Ishikawa (cell line): ENCODE results near the gene DNAI4.

Experiments
- CEBPB ChIP-seq: IDR thresholded peaks from 2 replicates; pipeline ENCODE4 v1.6.1; 2012
- CREB1 ChIP-seq: IDR thresholded peaks from 2 replicates; pipeline ENCODE4 v1.6.1; 2012; ENCODE audit warnings: low read depth
- EGR1 ChIP-seq: IDR thresholded peaks from 2 replicates; pipeline ENCODE4 v1.6.1; 2012
- EP300 ChIP-seq: IDR thresholded peaks from 2 replicates; pipeline ENCODE4 v1.6.1; 2012; ENCODE audit warnings: borderline replicate concordance
- FOXM1 ChIP-seq: IDR thresholded peaks from 2 replicates; pipeline ENCODE4 v1.6.1; 2012; ENCODE audit warnings: low read depth, borderline replicate concordance
- MAX ChIP-seq: IDR thresholded peaks from 2 replicates; pipeline ENCODE4 v1.6.1; 2012
- NFIC ChIP-seq: IDR thresholded peaks from 2 replicates; pipeline ENCODE4 v1.6.1; 2012
- RAD21 ChIP-seq: IDR thresholded peaks from 2 replicates; pipeline ENCODE4 v1.6.1; 2012; ENCODE audit warnings: low read depth
- TAF1 ChIP-seq: IDR thresholded peaks from 2 replicates; pipeline ENCODE4 v1.6.1; 2012; ENCODE audit warnings: low read depth, mild to moderate bottlenecking
- TCF12 ChIP-seq: IDR thresholded peaks from 2 replicates; pipeline ENCODE4 v1.6.1; 2012; ENCODE audit warnings: low read depth
- TEAD4 ChIP-seq: IDR thresholded peaks from 2 replicates; pipeline ENCODE4 v1.6.1; 2012
- USF1 ChIP-seq: IDR thresholded peaks from 2 replicates; pipeline ENCODE4 v1.6.1; 2012
- YY1 ChIP-seq: IDR thresholded peaks from 2 replicates; pipeline ENCODE4 v1.6.1; 2012; ENCODE audit warnings: low read depth
- ZBTB7A ChIP-seq: IDR thresholded peaks from 2 replicates; pipeline ENCODE4 v1.6.1; 2012; ENCODE audit warnings: low read depth
- TF ChIP-seq, protein P1 (sequence below): IDR thresholded peaks from 2 replicates; pipeline ENCODE4 v1.6.1; 2012; ENCODE audit warnings: low read depth, mild to moderate bottlenecking

The DNAI4 gene

DNA sequence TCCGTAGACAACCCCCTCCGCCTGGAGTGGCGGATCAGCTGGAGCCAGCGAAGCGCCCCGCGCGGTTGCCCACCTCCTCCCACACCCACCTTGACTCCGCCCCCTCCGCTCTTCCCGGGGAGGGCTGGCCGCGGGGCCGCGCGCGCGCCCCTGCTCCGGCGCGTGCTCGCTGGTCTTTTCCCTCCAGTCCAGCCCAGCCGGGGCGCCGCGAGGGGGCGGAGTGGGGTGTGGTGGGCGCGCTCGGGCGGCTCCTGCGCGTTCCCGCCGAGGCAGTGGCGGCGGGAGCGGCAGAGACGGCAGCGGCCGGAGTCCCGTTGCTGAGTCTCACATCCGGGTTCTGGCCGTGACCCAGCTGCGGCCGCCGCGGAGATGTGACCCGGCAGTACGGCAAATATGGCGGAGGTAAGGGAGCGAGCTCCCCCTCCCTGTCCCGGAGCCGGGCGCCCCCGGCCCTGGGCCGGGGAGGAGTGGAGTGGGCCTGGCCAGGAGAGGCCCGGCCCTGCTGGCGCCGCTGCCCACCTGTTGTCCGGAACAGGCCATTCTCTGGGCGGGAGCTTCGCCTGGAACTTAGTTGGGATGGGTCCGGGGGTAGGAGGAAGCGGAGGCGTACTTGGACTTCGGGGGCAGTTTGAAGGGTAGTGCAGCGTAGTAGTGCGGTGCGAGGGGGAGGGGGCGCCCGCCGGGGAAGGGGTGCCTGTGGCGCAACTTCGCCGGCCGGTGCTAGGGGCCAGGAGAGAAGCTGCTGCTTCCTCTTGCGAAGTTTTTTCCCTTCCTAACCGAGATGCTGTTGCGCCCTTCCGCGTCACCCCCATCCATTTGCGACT lies 5.6 kb upstream of the DNAI4 start:
- TF ChIP-seq ZBTB7A (peak; percentile 82), EP300 (no peak), CEBPB (no peak), TAF1 (0 out of 2 replicates have a peak, but pooled peaks have one; percentile 64), MAX (peak; percentile 37), YY1 (peak; percentile 81), CREB1 (no peak; the same call in 1 of the 2 replicates), TCF12 (peak; percentile 44; the same call in 1 of the 2 replicates), EGR1 (peak; percentile 76)

- no peak for TF ChIP-seq TEAD4
- TF ChIP-seq CREB1 = no peak
- TF ChIP-seq EP300 = no peak
- TF ChIP-seq CEBPB = 0 out of 2 replicates have a peak, but pooled peaks have one; percentile 19
- TF ChIP-seq EGR1 = no peak
Observed at GRCh38 chr1:66929691-66929998, 5.0 kb upstream of the DNAI4 start.

- TF ChIP-seq YY1 = no peak
- TF ChIP-seq CREB1 = no peak
- no peak for TF ChIP-seq FOXM1
- TF ChIP-seq NFIC = no peak
- no peak for TF ChIP-seq EGR1
- TF ChIP-seq USF1 = no peak
- no peak for TF ChIP-seq MAX
- TF ChIP-seq TEAD4 = no peak
Observed at GRCh38 chr1:66929146-66929688, 4.6 kb upstream of the DNAI4 start.

GRCh38 chr1:66927528-66927927 lies 2.9 kb upstream of the DNAI4 start:
- TF ChIP-seq TAF1 = no peak

- no peak for TF ChIP-seq CEBPB
- TF ChIP-seq ZBTB7A = no peak
- no peak for TF ChIP-seq YY1
- TF ChIP-seq NFIC = no peak
- TF ChIP-seq MAX = no peak
- no peak for TF ChIP-seq EP300
- no peak for TF ChIP-seq CREB1
- TF ChIP-seq FOXM1 = no peak
- no peak for TF ChIP-seq RAD21
- no peak for TF ChIP-seq EGR1
- no peak for TF ChIP-seq TCF12
- no peak for TF ChIP-seq TEAD4
- TF ChIP-seq USF1 = no peak
- TF ChIP-seq, protein P1, sequence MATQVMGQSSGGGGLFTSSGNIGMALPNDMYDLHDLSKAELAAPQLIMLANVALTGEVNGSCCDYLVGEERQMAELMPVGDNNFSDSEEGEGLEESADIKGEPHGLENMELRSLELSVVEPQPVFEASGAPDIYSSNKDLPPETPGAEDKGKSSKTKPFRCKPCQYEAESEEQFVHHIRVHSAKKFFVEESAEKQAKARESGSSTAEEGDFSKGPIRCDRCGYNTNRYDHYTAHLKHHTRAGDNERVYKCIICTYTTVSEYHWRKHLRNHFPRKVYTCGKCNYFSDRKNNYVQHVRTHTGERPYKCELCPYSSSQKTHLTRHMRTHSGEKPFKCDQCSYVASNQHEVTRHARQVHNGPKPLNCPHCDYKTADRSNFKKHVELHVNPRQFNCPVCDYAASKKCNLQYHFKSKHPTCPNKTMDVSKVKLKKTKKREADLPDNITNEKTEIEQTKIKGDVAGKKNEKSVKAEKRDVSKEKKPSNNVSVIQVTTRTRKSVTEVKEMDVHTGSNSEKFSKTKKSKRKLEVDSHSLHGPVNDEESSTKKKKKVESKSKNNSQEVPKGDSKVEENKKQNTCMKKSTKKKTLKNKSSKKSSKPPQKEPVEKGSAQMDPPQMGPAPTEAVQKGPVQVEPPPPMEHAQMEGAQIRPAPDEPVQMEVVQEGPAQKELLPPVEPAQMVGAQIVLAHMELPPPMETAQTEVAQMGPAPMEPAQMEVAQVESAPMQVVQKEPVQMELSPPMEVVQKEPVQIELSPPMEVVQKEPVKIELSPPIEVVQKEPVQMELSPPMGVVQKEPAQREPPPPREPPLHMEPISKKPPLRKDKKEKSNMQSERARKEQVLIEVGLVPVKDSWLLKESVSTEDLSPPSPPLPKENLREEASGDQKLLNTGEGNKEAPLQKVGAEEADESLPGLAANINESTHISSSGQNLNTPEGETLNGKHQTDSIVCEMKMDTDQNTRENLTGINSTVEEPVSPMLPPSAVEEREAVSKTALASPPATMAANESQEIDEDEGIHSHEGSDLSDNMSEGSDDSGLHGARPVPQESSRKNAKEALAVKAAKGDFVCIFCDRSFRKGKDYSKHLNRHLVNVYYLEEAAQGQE = no peak
- TF ChIP-seq TAF1 = no peak
Observed at GRCh38 chr1:66925944-66926343, 1.3 kb upstream of the DNAI4 start.

- TF ChIP-seq, protein P1 = no peak
- no peak for TF ChIP-seq TCF12
- no peak for TF ChIP-seq NFIC
- TF ChIP-seq MAX = no peak
- no peak for TF ChIP-seq FOXM1
- no peak for TF ChIP-seq CREB1
Observed at GRCh38 chr1:66925558-66925910, 878 bp upstream of the DNAI4 start.
